SK-N-MC (cell line): ENCODE measurements around the gene INIP.

Source experiments
- DNase-seq: peaks from one replicate; pipeline ENCODE4 v3.0.0-alpha.2; 2011; ENCODE audit warnings: low read depth, low spot score
- H3K27ac ChIP-seq: fragments of 200-600 bp; sonication (generic); 2 replicates; pipeline ENCODE4 v1.5.1; 2016; ENCODE audit warnings: mixed run types
- H3K36me3 ChIP-seq: fragments of 200-600 bp; sonication (generic); 2 replicates; pipeline ENCODE4 v1.6.1; 2017; ENCODE audit warnings: antibody characterized with exemption, low read length, mixed read lengths; ENCODE audit not compliant: insufficient read depth
- H3K4me3 ChIP-seq: fragments of 200-600 bp; sonication (generic); 2 replicates; pipeline ENCODE4 v1.5.1; 2016
- H3K9ac ChIP-seq: fragments of 200-600 bp; sonication (generic); 2 replicates; pipeline ENCODE4 v1.8.0; 2017; ENCODE audit warnings: mixed run types, mixed read lengths; ENCODE audit not compliant: insufficient read length
- H3K9me3 ChIP-seq: fragments of 200-600 bp; sonication (generic); 2 replicates; pipeline ENCODE4 v1.6.1; 2017; ENCODE audit warnings: low read depth, mild to moderate bottlenecking, antibody characterized with exemption, low read length, moderate library complexity, mixed read lengths
- EZH2 ChIP-seq: fragments of 200-600 bp; sonication (generic); IDR thresholded peaks from one replicate; pipeline ENCODE4 v1.6.1; 2017; ENCODE audit warnings: antibody characterized with exemption
- FOXP2 ChIP-seq: optimal IDR thresholded peaks from 2 replicates; pipeline ENCODE3; 2011; ENCODE audit warnings: mild to moderate bottlenecking, moderate library complexity; ENCODE audit not compliant: insufficient read depth; ENCODE audit errors: extremely low read length, control extremely low read depth
- POLR2AphosphoS5 ChIP-seq: IDR thresholded peaks from 2 replicates; pipeline ENCODE4 v1.6.1; 2012; ENCODE audit warnings: mild to moderate bottlenecking, low read depth, low read length, borderline replicate concordance

INIP gene

DNA sequence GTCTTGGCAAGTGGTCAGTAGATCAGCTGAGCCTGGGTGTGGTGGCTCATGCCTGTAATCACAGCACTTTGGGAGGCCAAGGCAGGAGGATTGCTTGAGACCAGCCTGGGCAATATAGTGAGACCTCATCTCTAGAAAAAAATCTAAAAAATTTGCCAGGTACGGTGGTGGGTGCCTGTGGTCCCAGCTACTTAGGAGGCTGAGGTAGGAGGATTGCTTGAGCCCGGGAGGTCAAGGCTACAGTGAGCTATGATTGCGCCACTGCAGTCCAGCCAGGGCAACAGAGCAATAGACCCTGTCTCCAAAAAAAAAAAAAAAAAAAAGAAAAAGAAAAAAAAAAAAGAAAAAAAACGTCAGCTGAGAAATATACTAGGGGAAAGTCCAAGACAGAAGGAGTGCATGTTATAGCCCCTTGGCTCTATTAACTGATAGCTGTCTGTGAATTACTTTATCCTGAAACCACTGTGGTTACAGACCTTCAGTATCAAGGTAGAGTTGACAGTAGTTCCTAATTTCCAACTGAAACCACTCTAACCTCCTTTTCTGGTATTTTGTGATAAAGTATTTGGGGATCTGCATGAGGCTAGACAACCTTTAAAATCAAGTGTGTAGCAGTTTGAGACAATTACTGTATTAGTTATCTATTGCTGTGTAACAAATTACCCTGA, 2.3 kb upstream of the INIP start:
- no peak for DNase-seq
- no peak overlapping the region for H3K4me3 ChIP-seq
- no peaks in the 10 kb centered on the region for H3K36me3 ChIP-seq
- no peak for TF ChIP-seq POLR2AphosphoS5
- no peak for TF ChIP-seq FOXP2
- TF ChIP-seq EZH2: no peak
- H3K27ac ChIP-seq: no peak overlapping the region
- no peak overlapping the region for H3K9ac ChIP-seq
- H3K9me3 ChIP-seq: no peaks in the 10 kb centered on the region

DNA sequence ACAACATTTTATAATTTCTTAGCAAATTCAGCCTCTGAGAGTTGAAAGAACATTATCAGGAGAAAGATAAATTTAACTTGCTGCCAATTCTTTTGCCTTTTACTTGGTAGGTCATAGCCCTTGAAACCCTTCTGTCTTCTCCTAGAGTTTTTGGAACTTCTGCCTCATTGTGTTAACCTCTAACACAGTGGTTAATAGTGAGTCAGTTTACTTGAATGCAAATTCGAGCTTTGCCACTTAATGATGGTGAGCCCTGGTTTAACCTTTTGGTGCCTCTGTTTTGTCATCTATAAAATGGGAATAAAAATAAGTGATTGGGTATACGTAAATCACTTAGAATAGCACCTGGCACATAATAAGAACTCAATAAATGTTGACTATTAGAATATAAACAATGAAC, 1.8 kb upstream of the INIP start:
- Histone ChIP-seq H3K4me3 (no peak overlapping the region), H3K27ac (peak overlapping the region; percentile 78), H3K36me3 (peaks cover 5% of the 10 kb centered on the region; the same call in 1 of the 2 replicates), H3K9ac (no peak overlapping the region), H3K9me3 (no peaks in the 10 kb centered on the region)
- TF ChIP-seq EZH2: no peak
- no peak for TF ChIP-seq POLR2AphosphoS5
- TF ChIP-seq FOXP2: no peak
- no peak for DNase-seq

DNA sequence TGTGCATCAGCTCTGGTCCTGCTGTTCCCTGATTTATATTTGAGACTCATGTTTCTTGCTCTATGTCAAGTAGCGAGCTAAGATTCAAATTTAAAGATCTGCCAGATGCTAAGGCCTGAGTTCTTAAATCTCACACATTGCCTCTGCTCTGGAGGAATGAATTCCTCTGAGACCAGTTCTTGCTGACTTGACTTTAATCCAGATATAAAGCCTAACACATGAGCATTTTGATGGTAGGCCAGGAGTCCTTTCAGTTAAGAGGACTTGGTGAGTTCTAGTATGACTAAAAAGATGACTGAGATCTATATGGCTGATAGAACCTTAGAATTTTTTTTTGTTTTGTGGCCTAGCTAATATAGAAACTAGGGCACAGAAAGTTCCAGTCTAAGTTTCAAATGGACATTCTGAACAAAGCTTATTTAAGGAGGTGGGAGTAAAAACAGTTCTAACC, 1.3 kb upstream of the INIP start:
- peak overlapping the region; percentile 78 for H3K27ac ChIP-seq
- H3K4me3 ChIP-seq: no peak overlapping the region
- DNase-seq: no peak

DNA sequence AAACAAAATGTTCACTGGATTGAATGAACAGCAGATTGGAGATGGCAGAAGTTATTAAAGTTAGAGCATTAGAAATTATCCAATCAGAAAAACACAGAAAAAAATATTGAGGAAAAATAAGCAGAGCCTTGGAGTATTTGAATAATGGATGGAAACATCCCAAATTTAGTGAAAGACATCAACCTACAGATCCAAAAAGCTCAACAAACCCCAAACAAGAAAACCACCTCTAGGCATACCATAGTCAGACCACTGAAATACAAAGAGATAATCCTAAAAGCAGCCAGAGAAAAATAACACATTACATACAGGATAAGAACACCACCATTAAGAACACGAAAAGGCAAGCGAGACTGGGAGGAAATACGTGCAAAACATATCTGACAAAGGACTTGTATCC, 5.2 kb downstream of the INIP start:
- no peak for DNase-seq
- TF ChIP-seq POLR2AphosphoS5 (no peak), FOXP2 (no peak), EZH2 (no peak)
- H3K9ac ChIP-seq: no peak overlapping the region
- H3K4me3 ChIP-seq: no peak overlapping the region
- peaks cover 23% of the 10 kb centered on the region for H3K36me3 ChIP-seq
- 0 out of 2 replicates have a peak, but pooled peaks cover 4% of the 10 kb centered on the region for H3K9me3 ChIP-seq
- no peak overlapping the region for H3K27ac ChIP-seq

More for the DNA sequence above, 1.3 kb upstream of the INIP start:
- Histone ChIP-seq H3K9me3 (no peaks in the 10 kb centered on the region), H3K36me3 (peaks cover 5% of the 10 kb centered on the region; the same call in 1 of the 2 replicates), H3K9ac (no peak overlapping the region)
- TF ChIP-seq POLR2AphosphoS5 (no peak), EZH2 (no peak), FOXP2 (no peak)

DNA sequence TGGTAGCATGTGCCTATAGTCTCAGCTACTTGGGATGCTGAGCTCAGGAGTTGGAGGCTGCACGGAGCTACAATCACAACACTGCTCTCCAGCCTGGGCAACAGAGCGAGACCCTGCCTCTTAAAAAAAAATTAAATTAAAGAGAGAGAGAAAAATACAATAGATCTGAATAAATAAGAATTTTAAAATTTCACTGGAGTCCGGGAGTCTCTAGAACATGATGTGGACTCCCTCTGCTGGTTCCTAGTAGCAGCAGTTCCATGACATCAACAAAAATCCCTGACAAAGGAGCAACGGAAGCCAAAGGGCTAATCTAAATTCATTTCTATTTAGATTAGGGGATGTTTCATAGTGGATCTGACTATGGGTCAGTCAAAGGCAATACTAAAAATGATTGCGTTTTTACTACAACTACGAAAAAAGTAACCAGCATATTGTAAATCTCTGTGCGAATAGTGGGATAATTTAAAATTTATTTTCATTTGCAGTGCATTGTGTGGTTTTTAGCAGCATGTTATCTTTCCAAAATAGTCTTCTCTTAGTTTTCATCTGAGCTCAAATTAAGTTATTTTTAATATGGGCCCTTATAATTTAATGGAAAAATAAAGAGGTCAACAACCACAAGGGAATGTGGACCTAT, 6.7 kb downstream of the INIP start:
- H3K9ac ChIP-seq: no peak overlapping the region
- H3K36me3 ChIP-seq: peaks cover 23% of the 10 kb centered on the region
- H3K9me3 ChIP-seq: 0 out of 2 replicates have a peak, but pooled peaks cover 4% of the 10 kb centered on the region
- DNase-seq: no peak
- H3K4me3 ChIP-seq: no peak overlapping the region
- H3K27ac ChIP-seq: no peak overlapping the region
- TF ChIP-seq EZH2: no peak
- TF ChIP-seq FOXP2: no peak
- no peak for TF ChIP-seq POLR2AphosphoS5

DNA sequence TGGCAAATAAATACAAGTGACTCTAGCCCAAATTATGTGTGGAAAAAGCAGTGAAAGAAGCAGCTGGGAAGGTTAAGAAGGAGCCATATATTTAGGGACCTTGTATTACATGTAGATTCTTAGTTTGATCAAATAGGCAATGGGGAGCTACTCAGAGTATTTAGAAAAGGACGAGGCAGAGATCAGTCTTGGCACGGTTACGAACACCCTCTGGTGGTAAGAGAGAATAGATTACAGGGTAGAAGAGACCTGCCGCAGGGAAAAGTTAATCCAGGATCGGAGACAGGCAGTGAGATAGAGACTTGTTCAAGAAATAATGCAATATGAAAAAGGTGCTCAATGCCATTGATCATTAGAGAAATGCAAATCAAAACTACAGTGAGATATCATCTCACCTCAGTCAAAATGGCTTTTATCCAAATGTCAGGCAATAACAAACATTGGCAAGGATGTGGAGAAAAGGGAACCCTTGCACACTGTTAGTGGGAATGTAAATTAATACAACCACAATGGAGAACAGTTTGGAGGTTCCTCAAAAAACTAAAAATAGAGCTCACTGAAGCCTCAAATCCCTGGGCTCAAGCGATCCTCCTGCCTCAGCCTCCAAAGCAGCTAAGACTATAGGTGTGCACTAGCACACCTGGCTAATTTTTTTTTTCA, 12.0 kb downstream of the INIP start:
- no peak overlapping the region for H3K4me3 ChIP-seq
- no peaks in the 10 kb centered on the region; the same call in 1 of the 2 replicates for H3K36me3 ChIP-seq
- DNase-seq: peak; percentile 57
- H3K27ac ChIP-seq: no peak overlapping the region
- TF ChIP-seq POLR2AphosphoS5 (no peak), FOXP2 (no peak), EZH2 (no peak)
- H3K9me3 ChIP-seq: no peaks in the 10 kb centered on the region
- H3K9ac ChIP-seq: no peak overlapping the region

DNA sequence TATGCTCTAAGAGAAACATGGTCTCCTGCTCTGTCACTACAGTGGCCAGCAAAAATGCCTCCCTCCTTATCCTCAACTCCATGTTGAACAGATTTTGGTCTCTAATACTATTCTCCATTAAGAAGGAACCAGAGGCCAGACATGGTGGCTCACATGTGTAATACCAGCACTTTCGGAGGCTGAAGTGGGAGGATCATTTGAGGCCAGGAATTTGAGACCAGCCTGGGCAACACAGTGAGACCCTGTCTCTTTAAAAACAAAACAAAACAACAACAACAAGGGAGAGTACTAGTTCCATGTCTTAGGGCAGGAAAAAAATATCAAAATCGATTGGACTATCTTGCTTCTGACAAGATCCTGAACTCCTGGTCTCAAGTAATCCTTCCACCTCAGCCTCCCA, 14.6 kb downstream of the INIP start:
- no peaks in the 10 kb centered on the region; the same call in 1 of the 2 replicates for H3K36me3 ChIP-seq
- DNase-seq: no peak
- H3K9ac ChIP-seq: no peak overlapping the region
- no peak overlapping the region for H3K4me3 ChIP-seq
- no peak overlapping the region for H3K27ac ChIP-seq
- no peak for TF ChIP-seq POLR2AphosphoS5
- no peak for TF ChIP-seq FOXP2
- no peak for TF ChIP-seq EZH2
- H3K9me3 ChIP-seq: no peaks in the 10 kb centered on the region

DNA sequence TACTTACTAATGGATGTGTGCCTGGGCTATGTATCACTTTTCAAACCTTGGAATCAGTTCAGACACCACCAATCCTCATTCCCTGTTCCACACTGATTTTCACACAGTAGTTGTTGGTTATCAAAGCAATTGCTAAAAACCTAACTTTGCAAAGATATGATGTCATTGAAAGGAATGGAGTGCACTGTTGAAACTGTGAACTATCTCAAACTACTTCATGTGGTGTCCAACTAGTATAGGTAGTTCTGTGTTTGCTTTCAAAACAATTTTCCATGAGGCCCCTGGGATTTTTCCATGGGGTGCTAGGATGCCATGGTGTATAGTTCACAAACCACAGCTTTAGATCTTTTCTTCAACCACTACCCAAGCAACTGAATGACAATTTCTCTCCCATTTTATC, 17.8 kb downstream of the INIP start:
- H3K27ac ChIP-seq: no peak overlapping the region
- no peak overlapping the region for H3K4me3 ChIP-seq
- H3K9me3 ChIP-seq: no peaks in the 10 kb centered on the region
- no peak for DNase-seq
- no peak overlapping the region for H3K9ac ChIP-seq
- TF ChIP-seq FOXP2 (no peak), EZH2 (no peak), POLR2AphosphoS5 (no peak)
- peaks cover 10% of the 10 kb centered on the region for H3K36me3 ChIP-seq
